Measurements from ENCODE around the gene SCG5.
"Not testable (repeated sequence)": the region's sequence is repeated elsewhere in the genome, so short reads cannot be mapped to it uniquely, and the experiment has no call there.

The SCG5 gene

GRCh38 chr15:32641517-32642059 lies at the start of gene SCG5:
TSS of gene SCG5 (plus strand) at chr15:32641710. CDS start at chr15:32643593, 1,883 bp downstream.
- DNase-seq (ENCODE audit: low spot score) = no peak

- DNase-seq (ENCODE audit: low spot score) = not testable (repeated sequence)
Measured at GRCh38 chr15:32593151-32593550, 48.4 kb upstream of the SCG5 start, which contains the start of gene GOLGA8N. TSS of gene GOLGA8N (plus strand) at chr15:32593456.

GRCh38 chr15:32609518-32609917 lies 32.0 kb upstream of the SCG5 start:
- DNase-seq (ENCODE audit: low spot score) = not testable (repeated sequence)

GRCh38 chr15:32610719-32611118 lies 30.8 kb upstream of the SCG5 start:
- DNase-seq (ENCODE audit: low spot score) = not testable (repeated sequence)

- DNase-seq (ENCODE audit: low spot score) = not testable (repeated sequence)
Measured at GRCh38 chr15:32614712-32615050, 26.8 kb upstream of the SCG5 start.

- DNase-seq (ENCODE audit: low spot score) = peak; percentile 80
Measured at GRCh38 chr15:32615051-32615870, 26.2 kb upstream of the SCG5 start, which contains the start of gene ARHGAP11A. TSS of gene ARHGAP11A (plus strand) at chr15:32615504. CDS start at chr15:32616212, 708 bp downstream.

- DNase-seq (ENCODE audit: low spot score) = not testable (repeated sequence)
Measured at GRCh38 chr15:32615871-32616426, 25.6 kb upstream of the SCG5 start.

GRCh38 chr15:32636410-32636809 lies 5.1 kb upstream of the SCG5 start:
- DNase-seq (ENCODE audit: low spot score) = no peak

- DNase-seq (ENCODE audit: low spot score) = no peak
Measured at GRCh38 chr15:32636908-32637567, 4.5 kb upstream of the SCG5 start.

GRCh38 chr15:32637704-32638103 lies 3.8 kb upstream of the SCG5 start:
- no peak for DNase-seq (ENCODE audit: low spot score)

GRCh38 chr15:32642667-32643435 lies 1.3 kb downstream of the SCG5 start:
- no peak for DNase-seq (ENCODE audit: low spot score)

GRCh38 chr15:32643907-32644445 lies 2.5 kb downstream of the SCG5 start:
- DNase-seq (ENCODE audit: low spot score) = no peak

GRCh38 chr15:32646291-32646690 lies 4.8 kb downstream of the SCG5 start:
- DNase-seq (ENCODE audit: low spot score) = no peak

GRCh38 chr15:32649342-32649741 lies 7.8 kb downstream of the SCG5 start:
- DNase-seq (ENCODE audit: low spot score) = no peak

- no peak for DNase-seq (ENCODE audit: low spot score)
Measured at GRCh38 chr15:32651229-32651837, 9.8 kb downstream of the SCG5 start.

- DNase-seq (ENCODE audit: low spot score) = no peak
Measured at GRCh38 chr15:32652178-32652577, 10.7 kb downstream of the SCG5 start.

- DNase-seq (ENCODE audit: low spot score) = no peak
Measured at GRCh38 chr15:32656091-32656490, 14.6 kb downstream of the SCG5 start.

GRCh38 chr15:32656496-32656895 lies 15.0 kb downstream of the SCG5 start:
- no peak for DNase-seq (ENCODE audit: low spot score)

GRCh38 chr15:32657198-32657883 lies 15.8 kb downstream of the SCG5 start:
- no peak for DNase-seq (ENCODE audit: low spot score)

- DNase-seq (ENCODE audit: low spot score) = no peak
Measured at GRCh38 chr15:32657941-32658340, 16.4 kb downstream of the SCG5 start.
